HG02840 (cell line): ENCODE data around the gene TRPV6.

Experiments
- ATAC-seq: cut with Tn5 transposase; IDR thresholded peaks from one replicate; pipeline ENCODE4 v1.9.1; 2021; ENCODE audit warnings: mild to moderate bottlenecking, moderate library complexity, moderate number of reproducible peaks; ENCODE audit not compliant: unreplicated experiment, low FRiP score

Gene TRPV6

GRCh38 chr7:142856565-142857245 lies 28.8 kb downstream of the TRPV6 start:
- ATAC-seq, result no peak

DNA sequence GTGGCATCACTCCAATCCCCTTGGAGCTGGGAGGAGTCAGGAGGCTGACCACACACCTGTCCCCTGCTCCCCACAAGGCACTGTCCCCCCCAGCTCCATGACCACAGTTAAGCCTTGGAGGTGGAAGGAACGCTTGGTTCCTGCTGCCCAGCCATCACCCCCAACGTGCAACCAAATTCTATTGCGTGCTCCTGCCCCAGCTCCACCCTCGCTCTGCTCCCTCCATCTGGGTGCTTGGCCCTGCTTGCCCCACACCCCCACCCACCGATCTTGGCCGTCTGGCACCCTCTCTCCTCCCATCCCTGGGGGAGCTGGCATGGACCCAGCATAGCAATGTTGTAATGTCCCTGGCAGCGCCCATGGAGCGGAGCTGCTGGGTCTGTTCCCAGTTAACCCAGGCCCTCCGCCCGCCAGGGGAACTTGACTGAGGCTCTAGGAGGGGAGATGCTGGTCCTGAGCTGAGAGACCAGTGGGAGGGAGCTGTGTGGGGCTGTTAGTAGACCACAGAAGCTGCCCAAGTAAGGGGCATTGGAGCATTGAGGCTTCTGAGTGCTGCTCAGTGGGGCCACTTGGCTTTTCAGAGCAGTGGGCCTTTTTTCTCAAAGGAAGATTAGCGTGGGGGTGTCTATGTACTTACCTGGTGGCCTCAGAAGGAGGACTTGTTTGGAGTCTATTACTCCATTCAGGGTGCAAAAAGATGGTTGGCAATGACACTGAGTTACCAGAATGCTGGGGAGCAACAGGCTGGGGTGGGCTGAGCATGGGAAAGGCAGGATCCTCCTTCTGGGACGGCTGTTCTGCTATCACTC lies 29.6 kb downstream of the TRPV6 start:
- ATAC-seq, result no peak

DNA sequence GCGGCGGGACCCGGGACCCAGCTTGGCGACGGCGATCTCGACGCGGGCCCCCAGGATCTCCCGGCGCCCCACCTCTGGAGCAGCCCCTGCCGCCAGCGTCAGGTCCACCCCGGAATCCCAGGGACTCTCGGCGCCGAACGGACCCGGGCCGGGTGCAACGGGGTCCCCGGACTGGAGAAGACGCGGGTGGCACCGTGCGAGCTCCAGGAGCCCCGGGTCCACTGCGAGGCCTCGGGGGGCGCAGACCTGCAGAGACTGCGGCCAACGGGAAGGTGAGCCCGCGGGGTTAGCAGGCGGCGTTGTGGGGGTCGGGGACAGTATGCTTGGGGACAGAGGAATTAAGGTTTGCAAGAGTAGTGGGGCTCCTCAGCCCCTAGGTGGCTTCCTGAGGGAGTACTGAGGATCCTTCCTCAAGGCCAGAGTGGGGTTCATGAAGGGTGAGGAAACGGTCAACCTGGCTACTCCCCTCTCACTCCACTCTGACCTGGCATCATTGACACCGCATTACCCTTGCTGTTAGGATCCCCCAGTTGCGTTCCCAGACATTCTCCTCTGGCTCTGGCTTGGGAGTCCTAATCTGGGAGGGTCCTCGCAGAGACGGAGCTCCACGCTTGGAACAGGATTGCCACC lies 30.3 kb downstream of the TRPV6 start:
- ATAC-seq, result peak; percentile 7

DNA sequence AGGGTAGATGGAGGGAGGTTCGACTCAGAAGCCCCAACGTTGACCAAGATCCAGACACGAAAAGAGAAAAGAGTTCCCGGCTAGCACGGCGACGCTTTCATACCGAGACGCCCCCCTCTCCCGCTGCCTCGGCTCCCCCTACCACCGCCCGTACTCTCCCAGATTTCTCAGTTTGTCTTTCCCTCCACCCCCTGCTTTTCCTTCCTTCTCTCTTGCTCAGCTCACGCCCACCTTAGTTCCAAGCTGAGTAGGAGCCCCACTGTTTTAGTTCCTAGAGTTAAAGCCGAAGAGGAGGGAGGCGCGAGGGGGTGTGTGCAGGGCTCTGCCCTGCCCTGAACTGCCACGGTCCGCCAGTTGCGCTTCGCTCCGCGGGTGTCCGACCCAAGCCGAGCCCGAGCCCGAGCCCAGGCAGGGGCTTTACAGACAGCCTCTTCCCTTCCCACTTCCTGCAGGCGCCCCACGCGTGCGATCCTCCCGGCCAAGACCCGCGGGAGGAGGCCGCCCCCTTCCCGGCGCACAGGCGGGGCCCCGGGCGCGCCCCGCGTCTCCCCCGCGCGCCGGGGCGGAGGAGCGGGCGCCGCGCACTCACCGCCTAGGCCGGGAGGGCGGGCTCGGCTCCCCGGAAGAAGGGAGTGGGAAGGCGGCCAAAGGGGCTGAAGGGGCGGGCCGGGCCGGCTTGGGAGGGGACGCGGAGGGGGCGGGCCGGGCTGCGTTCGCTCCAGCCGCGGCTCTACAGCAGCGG lies 31.0 kb downstream of the TRPV6 start, which contains the start of gene EPHB6:
TSS of gene EPHB6 (plus strand) at position 705 of the 742 bp plus-strand sequence. CDS start 8,152 bp downstream, outside the sequence.
- peak; percentile 57 for ATAC-seq

GRCh38 chr7:142853739-142854371 lies 31.7 kb downstream of the TRPV6 start:
- ATAC-seq, result peak; percentile 81

- ATAC-seq, result no peak
These were observed 33.6 kb downstream of the TRPV6 start for GRCh38 chr7:142851919-142852318.

DNA sequence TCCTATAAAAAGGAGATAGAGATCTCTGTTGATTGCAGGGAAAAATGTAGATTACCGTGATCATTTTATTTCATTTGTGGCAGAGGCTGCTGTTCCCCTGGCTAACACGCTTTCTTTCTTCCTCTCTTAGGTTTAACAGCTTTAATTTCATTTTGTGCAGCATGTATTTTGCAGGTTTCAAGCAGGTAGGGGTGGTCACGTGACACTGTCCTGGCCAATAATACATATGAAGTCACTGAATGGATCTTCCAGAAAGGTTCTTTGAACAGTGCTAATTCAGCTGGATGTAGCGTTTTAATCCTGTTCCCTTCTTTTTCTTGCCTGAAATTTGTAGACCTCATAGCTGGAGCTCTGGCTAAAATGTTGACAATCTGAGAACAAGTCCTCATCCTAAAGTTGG lies 34.3 kb downstream of the TRPV6 start:
- ATAC-seq, result no peak

- no peak for ATAC-seq
These were observed 38.2 kb downstream of the TRPV6 start for GRCh38 chr7:142847353-142847752.

GRCh38 chr7:142842251-142842766 lies 43.2 kb downstream of the TRPV6 start:
- ATAC-seq, result no peak

GRCh38 chr7:142838461-142839213 lies 46.9 kb downstream of the TRPV6 start:
- no peak for ATAC-seq

GRCh38 chr7:142836426-142836825 lies 49.1 kb downstream of the TRPV6 start:
- no peak for ATAC-seq

GRCh38 chr7:142835487-142835886 lies 50.1 kb downstream of the TRPV6 start:
- ATAC-seq, result no peak

- ATAC-seq, result peak; percentile 57
These were observed 52.1 kb downstream of the TRPV6 start for GRCh38 chr7:142833174-142834048.

- no peak for ATAC-seq
These were observed 53.1 kb downstream of the TRPV6 start for GRCh38 chr7:142832417-142832816.

DNA sequence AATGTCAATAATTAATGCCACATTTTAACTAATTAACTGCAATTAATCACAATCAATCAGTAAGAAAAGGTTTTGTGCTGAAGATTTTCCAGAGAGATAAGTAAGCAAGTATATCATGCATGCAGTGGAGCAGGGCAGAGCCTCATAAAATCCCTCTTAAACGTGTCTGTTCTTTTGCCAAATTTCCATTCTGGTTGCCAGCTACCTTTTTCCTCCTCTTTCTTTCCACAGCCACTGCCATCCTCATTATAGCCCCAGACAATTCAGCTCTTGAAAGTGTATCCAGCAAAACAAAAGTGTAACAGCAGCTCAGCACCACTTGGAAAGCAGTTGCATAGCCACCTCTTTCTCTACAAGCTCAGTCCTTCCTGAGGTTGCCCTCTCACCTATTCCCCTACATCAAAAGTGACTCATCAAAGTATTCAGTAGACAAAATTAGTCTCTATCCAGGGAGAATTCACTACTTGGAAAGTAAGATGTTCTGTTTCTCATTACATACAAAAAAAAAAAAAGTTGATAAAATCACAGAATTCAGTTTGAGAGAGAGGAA lies 57.5 kb downstream of the TRPV6 start:
- ATAC-seq, result no peak

GRCh38 chr7:142822714-142823113 lies 62.8 kb downstream of the TRPV6 start:
- ATAC-seq, result no peak
